Epithelial cell of esophagus (primary cell): ENCODE measurements around the gene HSD11B1L.
A peak's percentile ranks its signal among the peaks of the same experiment; 100 is the strongest.

Experiments used
- DNase-seq: peaks from one replicate; pipeline ENCODE4 v3.0.0; 2010; ENCODE audit warnings: low read depth
- H3K4me3 ChIP-seq: 2 replicates; pipeline ENCODE4 v1.5.1; 2011; ENCODE audit warnings: mild to moderate bottlenecking, low read length, control low read depth
- TF ChIP-seq, protein P1 (sequence below): IDR thresholded peaks from 2 replicates; pipeline ENCODE4 v1.5.1; 2011; ENCODE audit warnings: low read depth, mild to moderate bottlenecking, low read length, control low read depth, inconsistent platforms; ENCODE audit not compliant: insufficient read depth; ENCODE audit errors: missing control alignments

HSD11B1L gene

DNA sequence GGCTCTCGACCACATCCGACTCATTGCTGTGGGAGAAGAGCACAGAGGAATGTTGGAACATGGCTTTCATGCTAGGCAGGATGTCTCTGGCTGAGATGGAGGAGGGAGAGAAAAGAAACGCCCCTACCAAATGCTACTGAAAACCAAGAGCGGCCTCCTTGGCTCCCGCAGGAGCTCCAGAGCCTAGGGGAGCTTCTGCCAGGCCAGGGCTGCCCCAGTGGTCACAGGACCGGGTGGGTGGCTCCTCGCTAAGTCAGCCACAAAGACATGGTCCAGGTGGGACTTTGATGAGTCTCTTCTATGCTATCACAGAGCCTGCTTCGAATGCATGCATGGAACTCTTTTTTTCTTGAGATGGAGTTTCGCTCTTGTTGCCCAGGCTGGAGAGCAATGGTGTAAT, 32.4 kb downstream of the HSD11B1L start:
- TF ChIP-seq, protein P1, sequence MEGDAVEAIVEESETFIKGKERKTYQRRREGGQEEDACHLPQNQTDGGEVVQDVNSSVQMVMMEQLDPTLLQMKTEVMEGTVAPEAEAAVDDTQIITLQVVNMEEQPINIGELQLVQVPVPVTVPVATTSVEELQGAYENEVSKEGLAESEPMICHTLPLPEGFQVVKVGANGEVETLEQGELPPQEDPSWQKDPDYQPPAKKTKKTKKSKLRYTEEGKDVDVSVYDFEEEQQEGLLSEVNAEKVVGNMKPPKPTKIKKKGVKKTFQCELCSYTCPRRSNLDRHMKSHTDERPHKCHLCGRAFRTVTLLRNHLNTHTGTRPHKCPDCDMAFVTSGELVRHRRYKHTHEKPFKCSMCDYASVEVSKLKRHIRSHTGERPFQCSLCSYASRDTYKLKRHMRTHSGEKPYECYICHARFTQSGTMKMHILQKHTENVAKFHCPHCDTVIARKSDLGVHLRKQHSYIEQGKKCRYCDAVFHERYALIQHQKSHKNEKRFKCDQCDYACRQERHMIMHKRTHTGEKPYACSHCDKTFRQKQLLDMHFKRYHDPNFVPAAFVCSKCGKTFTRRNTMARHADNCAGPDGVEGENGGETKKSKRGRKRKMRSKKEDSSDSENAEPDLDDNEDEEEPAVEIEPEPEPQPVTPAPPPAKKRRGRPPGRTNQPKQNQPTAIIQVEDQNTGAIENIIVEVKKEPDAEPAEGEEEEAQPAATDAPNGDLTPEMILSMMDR = no peak
- H3K4me3 ChIP-seq = no peak overlapping the region
- no peak for DNase-seq

DNA sequence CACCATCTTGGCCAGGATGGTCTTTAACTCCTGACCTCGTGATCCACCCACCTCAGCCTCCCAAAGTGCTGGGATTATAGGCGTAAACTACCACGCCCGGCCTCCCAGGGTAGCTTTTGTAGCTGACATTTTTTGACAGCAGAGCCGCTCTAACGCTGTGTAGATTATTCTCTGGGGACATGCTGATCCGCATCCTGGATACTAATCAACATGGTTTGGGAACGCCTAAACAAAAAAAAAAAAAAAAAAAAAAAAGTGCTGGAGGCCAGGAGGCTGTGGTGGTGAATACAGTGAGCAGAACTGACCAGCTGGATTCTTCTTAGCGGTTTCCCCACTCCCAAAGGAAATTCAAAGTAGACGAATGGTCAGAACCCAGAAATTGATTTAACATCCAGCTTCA, 34.0 kb downstream of the HSD11B1L start:
- DNase-seq = no peak
- TF ChIP-seq, protein P1 = no peak
- H3K4me3 ChIP-seq = no peak overlapping the region

DNA sequence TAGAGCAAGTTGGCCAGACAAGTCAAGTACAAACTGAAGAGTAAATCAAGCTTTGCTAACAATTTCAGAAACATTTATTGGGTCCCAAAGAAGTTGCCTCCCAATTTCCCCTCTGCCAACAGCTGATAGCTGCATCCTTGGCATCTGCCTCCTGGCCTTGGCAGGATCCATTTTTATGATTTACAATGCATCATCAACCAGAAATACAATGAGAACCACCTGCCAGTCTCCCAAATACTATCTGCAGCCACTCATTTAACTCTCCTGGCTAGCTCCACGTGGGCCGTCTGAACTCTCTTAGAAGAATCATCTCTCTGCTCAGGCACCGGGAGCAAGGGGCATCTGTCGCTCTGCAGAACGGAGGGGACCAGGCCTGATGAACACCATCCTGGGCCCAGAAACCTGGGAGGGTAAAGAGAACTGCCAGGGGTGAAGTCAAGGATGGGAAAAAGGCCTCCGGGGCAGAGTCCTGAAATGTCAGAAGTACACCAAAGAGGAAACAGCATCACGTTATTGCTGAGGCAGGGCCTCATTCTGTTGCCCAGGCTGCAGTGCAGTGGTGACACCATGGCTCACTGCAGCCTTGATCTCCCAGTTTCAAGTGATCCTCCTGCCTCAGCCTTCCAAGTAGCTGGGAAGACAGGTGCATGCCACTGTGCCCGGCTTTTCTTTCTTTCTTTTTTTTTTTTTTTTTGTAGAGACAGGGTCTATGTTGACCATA, 36.5 kb downstream of the HSD11B1L start:
- TF ChIP-seq, protein P1 = no peak
- no peak overlapping the region for H3K4me3 ChIP-seq
- no peak for DNase-seq

DNA sequence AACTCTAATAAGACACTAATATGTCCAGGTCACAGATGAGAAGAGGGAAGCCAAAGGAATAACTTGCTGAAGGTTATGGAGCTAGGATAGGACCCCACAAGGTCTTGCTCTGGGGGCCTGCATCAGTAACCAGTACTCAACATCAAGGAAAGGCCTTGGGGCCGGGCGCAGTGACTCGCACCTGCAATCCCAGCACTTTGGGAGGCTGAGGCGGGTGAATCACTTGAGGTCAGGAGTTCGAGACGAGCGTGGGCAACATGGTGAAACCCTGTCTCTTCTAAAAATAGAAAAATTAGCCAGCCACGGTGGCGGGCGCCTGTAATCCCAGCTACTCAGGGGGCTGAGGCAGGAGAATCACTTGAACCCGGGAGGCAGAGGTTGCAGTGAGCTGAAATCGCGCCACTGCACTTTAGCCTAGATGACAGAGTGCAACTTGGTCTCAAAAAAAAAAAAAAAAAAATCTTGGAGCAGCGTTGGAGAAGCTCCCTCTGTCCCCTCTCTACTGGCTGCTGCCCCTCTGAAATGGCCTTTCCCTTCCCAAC, 37.3 kb downstream of the HSD11B1L start:
- peak; percentile 53 for DNase-seq
- H3K4me3 ChIP-seq = peak overlapping the region; percentile 96
- TF ChIP-seq, protein P1 = no peak

DNA sequence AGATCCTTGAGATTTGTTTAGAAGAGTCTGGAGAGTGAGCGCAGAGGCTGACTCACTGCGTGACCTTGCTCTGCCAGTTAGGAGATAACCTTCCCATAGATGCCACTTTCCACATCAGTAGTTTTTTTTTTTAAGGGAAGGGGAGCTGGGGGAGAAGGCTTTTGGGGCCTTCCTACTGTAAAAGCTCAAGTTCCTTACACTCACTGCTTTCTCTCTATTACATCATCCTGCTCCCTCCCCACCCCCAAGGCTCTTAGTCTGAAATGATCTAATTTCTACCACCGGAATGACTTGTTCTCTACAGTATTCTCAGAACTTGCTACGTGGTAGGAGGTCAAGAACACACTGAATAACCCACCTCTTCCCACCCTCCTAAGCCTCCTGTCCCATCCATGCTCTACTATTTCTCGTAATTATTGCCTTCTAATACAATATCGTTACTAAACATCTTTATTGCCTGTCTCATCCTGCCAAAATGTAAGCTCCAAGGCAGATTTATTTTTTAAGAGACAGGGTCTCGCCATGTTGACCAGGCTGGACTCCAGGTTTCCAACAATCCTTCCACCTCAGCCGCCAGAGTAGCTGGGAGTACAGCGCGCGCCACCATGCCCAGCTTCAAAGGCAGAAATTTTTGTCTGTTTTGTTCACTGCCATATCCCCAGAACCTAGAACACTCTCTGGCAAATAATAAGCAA, 37.9 kb downstream of the HSD11B1L start:
- TF ChIP-seq, protein P1 = no peak
- peak; percentile 85 for DNase-seq
- H3K4me3 ChIP-seq = peak overlapping the region; percentile 96

DNA sequence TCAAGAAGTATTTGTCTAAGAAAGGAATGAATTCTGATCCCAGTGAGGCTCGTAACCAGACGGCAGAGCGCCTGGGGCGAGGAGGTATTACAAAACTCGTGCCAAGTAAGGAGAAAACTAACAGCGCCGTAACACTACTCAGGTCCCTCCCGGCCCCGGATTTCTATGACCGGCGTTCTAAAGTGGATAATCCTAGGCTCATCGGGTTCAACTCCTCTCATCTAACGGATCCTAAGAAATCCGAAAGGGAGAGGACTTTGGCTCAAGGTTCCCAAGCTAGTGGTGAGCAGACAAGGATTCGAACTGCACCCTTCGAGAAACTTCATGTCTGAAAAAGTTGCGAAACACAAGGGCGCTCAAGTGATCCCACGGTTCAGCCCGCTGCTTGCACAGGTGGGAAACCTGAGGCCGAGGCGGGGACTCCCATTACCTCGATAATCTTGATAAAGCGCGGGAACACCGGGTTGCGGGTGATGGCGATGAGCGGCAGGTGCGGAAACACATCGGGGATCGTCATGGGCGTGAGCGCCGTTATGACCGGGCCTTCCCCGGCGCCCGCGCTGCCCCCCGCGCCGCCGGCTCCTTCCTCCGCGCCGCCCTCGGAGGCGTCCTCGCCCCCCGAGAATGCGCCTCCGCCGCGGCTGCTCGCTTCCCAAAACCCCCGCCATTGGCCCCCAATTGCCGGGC, 38.6 kb downstream of the HSD11B1L start:
- H3K4me3 ChIP-seq = peak overlapping the region; percentile 96
- DNase-seq = peak; percentile 72
- TF ChIP-seq, protein P1 = no peak
